HEK293 (cell line): ENCODE results near the gene ECI1.

Source experiments
- BCL6B ChIP-seq: fragments of 450-650 bp; formaldehyde crosslinking; IDR thresholded peaks from 2 replicates; pipeline ENCODE4 v1.5.1; 2017; ENCODE audit warnings: missing biosample characterization, missing genetic modification characterization
- CTCF ChIP-seq: fragments of 450-650 bp; formaldehyde crosslinking; IDR thresholded peaks from 2 replicates; pipeline ENCODE4 v1.5.1; 2016; ENCODE audit warnings: missing biosample characterization, missing genetic modification characterization
- KLF16 ChIP-seq: fragments of 450-650 bp; formaldehyde crosslinking; IDR thresholded peaks from 2 replicates; pipeline ENCODE4 v1.5.1; 2017; ENCODE audit warnings: missing biosample characterization, missing genetic modification characterization
- KLF7 ChIP-seq: fragments of 450-650 bp; formaldehyde crosslinking; IDR thresholded peaks from 2 replicates; pipeline ENCODE4 v1.5.1; 2016; ENCODE audit warnings: missing biosample characterization, missing genetic modification characterization, borderline replicate concordance
- PRDM10 ChIP-seq: fragments of 450-650 bp; formaldehyde crosslinking; IDR thresholded peaks from 2 replicates; pipeline ENCODE4 v1.5.1; 2016; ENCODE audit warnings: missing biosample characterization, missing genetic modification characterization
- SCRT2 ChIP-seq: fragments of 450-650 bp; formaldehyde crosslinking; IDR thresholded peaks from 2 replicates; pipeline ENCODE4 v1.5.1; 2016; ENCODE audit warnings: missing biosample characterization, missing genetic modification characterization
- YY1 ChIP-seq: fragments of 450-650 bp; formaldehyde crosslinking; IDR thresholded peaks from 2 replicates; pipeline ENCODE4 v1.5.1; 2018; ENCODE audit warnings: missing biosample characterization, missing genetic modification characterization
- ZBTB1 ChIP-seq: fragments of 450-650 bp; formaldehyde crosslinking; IDR thresholded peaks from 2 replicates; pipeline ENCODE4 v1.5.1; 2016; ENCODE audit warnings: missing biosample characterization, missing genetic modification characterization
- ZBTB20 ChIP-seq: fragments of 450-650 bp; formaldehyde crosslinking; IDR thresholded peaks from 2 replicates; pipeline ENCODE4 v1.5.1; 2016; ENCODE audit warnings: missing biosample characterization, missing genetic modification characterization
- ZFP37 ChIP-seq: fragments of 450-650 bp; formaldehyde crosslinking; IDR thresholded peaks from 2 replicates; pipeline ENCODE4 v1.5.1; 2016; ENCODE audit warnings: missing biosample characterization, missing genetic modification characterization
- ZNF114 ChIP-seq: fragments of 450-650 bp; formaldehyde crosslinking; IDR thresholded peaks from 2 replicates; pipeline ENCODE4 v1.5.0; 2017; ENCODE audit warnings: missing biosample characterization, missing genetic modification characterization
- ZNF132 ChIP-seq: fragments of 450-650 bp; formaldehyde crosslinking; IDR thresholded peaks from 2 replicates; pipeline ENCODE4 v1.5.1; 2017; ENCODE audit warnings: missing biosample characterization, missing genetic modification characterization, borderline replicate concordance
- ZNF138 ChIP-seq: fragments of 450-650 bp; formaldehyde crosslinking; IDR thresholded peaks from 2 replicates; pipeline ENCODE4 v1.5.1; 2016; ENCODE audit warnings: missing biosample characterization, missing genetic modification characterization, borderline replicate concordance
- ZNF140 ChIP-seq: fragments of 450-650 bp; formaldehyde crosslinking; IDR thresholded peaks from 2 replicates; pipeline ENCODE4 v1.5.1; 2016; ENCODE audit warnings: missing biosample characterization, missing genetic modification characterization
- ZNF155 ChIP-seq: fragments of 450-650 bp; formaldehyde crosslinking; IDR thresholded peaks from 2 replicates; pipeline ENCODE4 v1.5.1; 2016; ENCODE audit warnings: missing biosample characterization, missing genetic modification characterization
- ZNF2 ChIP-seq: fragments of 450-650 bp; formaldehyde crosslinking; IDR thresholded peaks from 2 replicates; pipeline ENCODE4 v1.5.1; 2016; ENCODE audit warnings: missing biosample characterization, missing genetic modification characterization
- ZNF350 ChIP-seq: fragments of 450-650 bp; formaldehyde crosslinking; IDR thresholded peaks from 2 replicates; pipeline ENCODE4 v1.5.0; 2017; ENCODE audit warnings: missing biosample characterization, mild to moderate bottlenecking, missing genetic modification characterization
- ZNF48 ChIP-seq: fragments of 450-650 bp; formaldehyde crosslinking; IDR thresholded peaks from 2 replicates; pipeline ENCODE4 v1.5.1; 2016; ENCODE audit warnings: missing biosample characterization, missing genetic modification characterization
- ZNF530 ChIP-seq: fragments of 450-650 bp; formaldehyde crosslinking; IDR thresholded peaks from 2 replicates; pipeline ENCODE4 v1.5.1; 2016; ENCODE audit warnings: low read depth, missing biosample characterization, missing genetic modification characterization
- ZNF571 ChIP-seq: fragments of 450-650 bp; formaldehyde crosslinking; IDR thresholded peaks from 2 replicates; pipeline ENCODE4 v1.5.0; 2017; ENCODE audit warnings: missing biosample characterization, missing genetic modification characterization
- ZNF692 ChIP-seq: fragments of 450-650 bp; formaldehyde crosslinking; IDR thresholded peaks from 2 replicates; pipeline ENCODE4 v1.5.1; 2016; ENCODE audit warnings: missing biosample characterization, missing genetic modification characterization
- ZNF76 ChIP-seq: fragments of 450-650 bp; formaldehyde crosslinking; IDR thresholded peaks from 2 replicates; pipeline ENCODE4; 2016; ENCODE audit warnings: low read depth, missing biosample characterization, missing genetic modification characterization, borderline replicate concordance
- ZNF785 ChIP-seq: fragments of 450-650 bp; formaldehyde crosslinking; IDR thresholded peaks from 2 replicates; pipeline ENCODE4 v1.5.1; 2016; ENCODE audit warnings: missing biosample characterization, missing genetic modification characterization
- TF ChIP-seq, protein P1 (sequence below): fragments of 450-650 bp; formaldehyde crosslinking; IDR thresholded peaks from 2 replicates; pipeline ENCODE4 v1.5.1; 2016; ENCODE audit warnings: missing biosample characterization, missing genetic modification characterization
- TF ChIP-seq, protein P2 (sequence below): fragments of 450-650 bp; formaldehyde crosslinking; IDR thresholded peaks from 2 replicates; pipeline ENCODE4 v1.5.1; 2016; ENCODE audit warnings: missing biosample characterization, missing genetic modification characterization
- TF ChIP-seq, protein P3 (sequence below): fragments of 450-650 bp; formaldehyde crosslinking; IDR thresholded peaks from 2 replicates; pipeline ENCODE4 v1.5.1; 2017; ENCODE audit warnings: missing biosample characterization, missing genetic modification characterization

The ECI1 gene

DNA sequence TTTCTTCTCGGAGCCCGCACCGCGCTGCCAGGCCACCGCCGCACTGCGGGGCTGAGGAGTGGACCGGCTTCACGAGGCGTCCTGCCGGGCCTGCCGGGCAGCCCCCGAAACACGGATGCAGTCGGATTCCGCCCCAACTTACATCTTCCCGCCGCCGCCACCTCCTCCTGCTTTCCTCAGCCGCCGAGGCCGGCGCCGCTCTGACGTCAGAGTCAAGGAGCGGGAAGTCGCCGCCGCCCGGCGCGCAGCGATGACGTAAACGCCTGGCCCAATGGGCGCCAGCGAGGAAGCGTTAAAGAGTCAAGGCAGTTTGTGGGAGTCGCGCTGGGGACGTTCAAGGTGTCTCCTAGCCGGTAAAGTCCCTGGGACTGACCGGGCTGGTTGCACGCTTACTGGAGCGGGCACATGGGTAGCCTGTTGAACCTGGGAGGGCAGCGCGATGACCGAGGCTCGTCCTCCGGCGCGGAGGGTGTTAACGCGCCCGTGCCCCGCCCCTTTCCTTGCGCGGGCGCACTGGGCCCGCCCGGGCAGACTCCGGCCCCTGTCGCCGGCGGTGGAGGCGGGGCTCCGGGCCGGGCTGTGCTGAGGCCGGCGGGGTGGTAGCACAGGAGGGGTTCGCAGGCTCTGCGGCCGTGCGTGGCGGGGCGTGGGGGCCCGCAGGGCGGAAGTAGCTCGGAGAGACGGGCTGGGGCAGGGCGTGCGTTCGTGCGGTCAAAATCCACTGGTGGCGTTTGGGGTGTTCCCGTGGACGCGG lies 16.7 kb upstream of the ECI1 start, which contains the start of gene RNPS1 (continued):
- peak; percentile 98 for TF ChIP-seq SCRT2 (tag by site-specific recombination)
- no peak for TF ChIP-seq ZNF132 (tag by site-specific recombination)
- TF ChIP-seq ZNF138 (tag by site-specific recombination), result no peak
- TF ChIP-seq, protein P1, sequence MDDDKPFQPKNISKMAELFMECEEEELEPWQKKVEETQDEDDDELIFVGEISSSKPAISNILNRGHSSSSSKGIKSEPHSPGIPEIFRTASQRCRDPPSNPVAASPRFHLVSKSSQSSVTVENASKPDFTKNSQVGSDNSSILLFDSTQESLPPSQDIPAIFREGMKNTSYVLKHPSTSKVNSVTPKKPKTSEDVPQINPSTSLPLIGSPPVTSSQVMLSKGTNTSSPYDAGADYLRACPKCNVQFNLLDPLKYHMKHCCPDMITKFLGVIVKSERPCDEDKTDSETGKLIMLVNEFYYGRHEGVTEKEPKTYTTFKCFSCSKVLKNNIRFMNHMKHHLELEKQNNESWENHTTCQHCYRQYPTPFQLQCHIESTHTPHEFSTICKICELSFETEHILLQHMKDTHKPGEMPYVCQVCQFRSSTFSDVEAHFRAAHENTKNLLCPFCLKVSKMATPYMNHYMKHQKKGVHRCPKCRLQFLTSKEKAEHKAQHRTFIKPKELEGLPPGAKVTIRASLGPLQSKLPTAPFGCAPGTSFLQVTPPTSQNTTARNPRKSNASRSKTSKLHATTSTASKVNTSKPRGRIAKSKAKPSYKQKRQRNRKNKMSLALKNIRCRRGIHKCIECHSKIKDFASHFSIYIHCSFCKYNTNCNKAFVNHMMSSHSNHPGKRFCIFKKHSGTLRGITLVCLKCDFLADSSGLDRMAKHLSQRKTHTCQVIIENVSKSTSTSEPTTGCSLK, result no peak
- peak; percentile 87 for TF ChIP-seq YY1 (tag by site-specific recombination)
- no peak for TF ChIP-seq ZNF530 (tag by site-specific recombination)
- peak; percentile 41 for TF ChIP-seq CTCF (tag by site-specific recombination)
- peak; percentile 90 for TF ChIP-seq ZNF76 (tag by site-specific recombination)
- TF ChIP-seq ZNF140, result no peak
- TF ChIP-seq ZNF155 (tag by site-specific recombination), result no peak
- TF ChIP-seq ZNF692 (tag by site-specific recombination), result peak; percentile 98
- peak; percentile 99 for TF ChIP-seq KLF16 (tag by site-specific recombination)
- no peak for TF ChIP-seq BCL6B (tag by site-specific recombination)
- peak; percentile 80; the same call in 1 of the 2 replicates for TF ChIP-seq ZBTB1 (tag by site-specific recombination)
- no peak for TF ChIP-seq ZNF48 (tag by site-specific recombination)
- TF ChIP-seq, protein P2, sequence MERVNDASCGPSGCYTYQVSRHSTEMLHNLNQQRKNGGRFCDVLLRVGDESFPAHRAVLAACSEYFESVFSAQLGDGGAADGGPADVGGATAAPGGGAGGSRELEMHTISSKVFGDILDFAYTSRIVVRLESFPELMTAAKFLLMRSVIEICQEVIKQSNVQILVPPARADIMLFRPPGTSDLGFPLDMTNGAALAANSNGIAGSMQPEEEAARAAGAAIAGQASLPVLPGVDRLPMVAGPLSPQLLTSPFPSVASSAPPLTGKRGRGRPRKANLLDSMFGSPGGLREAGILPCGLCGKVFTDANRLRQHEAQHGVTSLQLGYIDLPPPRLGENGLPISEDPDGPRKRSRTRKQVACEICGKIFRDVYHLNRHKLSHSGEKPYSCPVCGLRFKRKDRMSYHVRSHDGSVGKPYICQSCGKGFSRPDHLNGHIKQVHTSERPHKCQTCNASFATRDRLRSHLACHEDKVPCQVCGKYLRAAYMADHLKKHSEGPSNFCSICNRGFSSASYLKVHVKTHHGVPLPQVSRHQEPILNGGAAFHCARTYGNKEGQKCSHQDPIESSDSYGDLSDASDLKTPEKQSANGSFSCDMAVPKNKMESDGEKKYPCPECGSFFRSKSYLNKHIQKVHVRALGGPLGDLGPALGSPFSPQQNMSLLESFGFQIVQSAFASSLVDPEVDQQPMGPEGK (tag by site-specific recombination), result peak; percentile 89
- peak; percentile 95 for TF ChIP-seq KLF7
- no peak for TF ChIP-seq ZNF571 (tag by site-specific recombination)
- peak; percentile 92 for TF ChIP-seq ZBTB20 (tag by site-specific recombination)
- TF ChIP-seq ZNF114 (tag by site-specific recombination), result no peak
- peak; percentile 92 for TF ChIP-seq ZFP37
- TF ChIP-seq PRDM10, result peak; percentile 94
- TF ChIP-seq ZNF2, result peak; percentile 95
- TF ChIP-seq, protein P3, sequence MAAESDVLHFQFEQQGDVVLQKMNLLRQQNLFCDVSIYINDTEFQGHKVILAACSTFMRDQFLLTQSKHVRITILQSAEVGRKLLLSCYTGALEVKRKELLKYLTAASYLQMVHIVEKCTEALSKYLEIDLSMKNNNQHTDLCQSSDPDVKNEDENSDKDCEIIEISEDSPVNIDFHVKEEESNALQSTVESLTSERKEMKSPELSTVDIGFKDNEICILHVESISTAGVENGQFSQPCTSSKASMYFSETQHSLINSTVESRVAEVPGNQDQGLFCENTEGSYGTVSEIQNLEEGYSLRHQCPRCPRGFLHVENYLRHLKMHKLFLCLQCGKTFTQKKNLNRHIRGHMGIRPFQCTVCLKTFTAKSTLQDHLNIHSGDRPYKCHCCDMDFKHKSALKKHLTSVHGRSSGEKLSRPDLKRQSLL (tag by site-specific recombination), result peak; percentile 5; the same call in 1 of the 2 replicates
- peak; percentile 87 for TF ChIP-seq ZNF785 (tag by site-specific recombination)
- no peak for TF ChIP-seq ZNF350 (tag by site-specific recombination)
